OCI-LY3 (cell line): ENCODE data around the gene PRR23E.

Experiments used
- CTCF ChIP-seq: fragments of 200-600, 300-600 bp; sonication (generic); IDR thresholded peaks from 2 replicates; pipeline ENCODE4 v1.5.1; 2014; ENCODE audit warnings: antibody characterized with exemption, low read length, low read depth
- EZH2phosphoT487 ChIP-seq: fragments of 200-600 bp; shearing (Covaris generic); IDR thresholded peaks from 2 replicates; pipeline ENCODE4 v1.6.1; 2018; ENCODE audit warnings: antibody characterized with exemption, mixed run types, low read depth

- TF ChIP-seq CTCF: no peak
- TF ChIP-seq EZH2phosphoT487: no peak
Measured at GRCh38 chr3:127165694-127166485, 27.0 kb upstream of the PRR23E start.
